Measurements from ENCODE around the gene RPS4Y1. TPM values are rescaled to one million over a fixed set of nuclear protein-coding genes. Genes with fewer than 3 reads are reported as not detected.

Gene RPS4Y1
- total RNA-seq, 1 donor: 0.18 TPM

- no peak for DNase-seq (ENCODE audit: low read depth)
- TF ChIP-seq, protein P1, sequence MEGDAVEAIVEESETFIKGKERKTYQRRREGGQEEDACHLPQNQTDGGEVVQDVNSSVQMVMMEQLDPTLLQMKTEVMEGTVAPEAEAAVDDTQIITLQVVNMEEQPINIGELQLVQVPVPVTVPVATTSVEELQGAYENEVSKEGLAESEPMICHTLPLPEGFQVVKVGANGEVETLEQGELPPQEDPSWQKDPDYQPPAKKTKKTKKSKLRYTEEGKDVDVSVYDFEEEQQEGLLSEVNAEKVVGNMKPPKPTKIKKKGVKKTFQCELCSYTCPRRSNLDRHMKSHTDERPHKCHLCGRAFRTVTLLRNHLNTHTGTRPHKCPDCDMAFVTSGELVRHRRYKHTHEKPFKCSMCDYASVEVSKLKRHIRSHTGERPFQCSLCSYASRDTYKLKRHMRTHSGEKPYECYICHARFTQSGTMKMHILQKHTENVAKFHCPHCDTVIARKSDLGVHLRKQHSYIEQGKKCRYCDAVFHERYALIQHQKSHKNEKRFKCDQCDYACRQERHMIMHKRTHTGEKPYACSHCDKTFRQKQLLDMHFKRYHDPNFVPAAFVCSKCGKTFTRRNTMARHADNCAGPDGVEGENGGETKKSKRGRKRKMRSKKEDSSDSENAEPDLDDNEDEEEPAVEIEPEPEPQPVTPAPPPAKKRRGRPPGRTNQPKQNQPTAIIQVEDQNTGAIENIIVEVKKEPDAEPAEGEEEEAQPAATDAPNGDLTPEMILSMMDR (IDR thresholded peaks at IDR 0.05; ENCODE audit: insufficient read depth, low read length): no peak
- no peak overlapping the region for H3K4me3 ChIP-seq (ENCODE audit: low read depth, low read length)
Measured at GRCh38 chrY:2835230-2835629, 6.2 kb upstream of the RPS4Y1 start.

DNA sequence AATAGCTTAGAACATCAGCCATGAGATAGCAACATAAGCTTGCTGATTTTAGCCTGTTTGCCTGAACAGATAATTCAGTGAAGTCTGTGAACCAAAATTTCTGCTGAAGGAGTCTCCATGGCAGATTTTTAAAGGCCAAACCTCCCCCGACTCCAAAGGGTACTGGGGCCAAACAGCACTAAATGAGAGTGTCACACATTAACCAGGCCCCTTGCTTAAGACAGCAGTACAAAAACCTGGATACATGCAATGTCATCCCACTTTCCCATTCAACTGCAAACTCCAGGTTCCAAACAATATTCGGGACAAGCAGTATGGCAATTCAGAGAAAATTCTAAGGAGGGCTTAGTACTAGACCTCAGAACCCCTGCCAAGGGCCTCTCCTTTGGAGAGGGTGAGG is 4.3 kb upstream of the RPS4Y1 start:
- H3K4me3 ChIP-seq (ENCODE audit: low read depth, low read length): no peak overlapping the region
- TF ChIP-seq, protein P1 (IDR thresholded peaks at IDR 0.05; ENCODE audit: insufficient read depth, low read length): no peak
- DNase-seq (ENCODE audit: low read depth): no peak

DNA sequence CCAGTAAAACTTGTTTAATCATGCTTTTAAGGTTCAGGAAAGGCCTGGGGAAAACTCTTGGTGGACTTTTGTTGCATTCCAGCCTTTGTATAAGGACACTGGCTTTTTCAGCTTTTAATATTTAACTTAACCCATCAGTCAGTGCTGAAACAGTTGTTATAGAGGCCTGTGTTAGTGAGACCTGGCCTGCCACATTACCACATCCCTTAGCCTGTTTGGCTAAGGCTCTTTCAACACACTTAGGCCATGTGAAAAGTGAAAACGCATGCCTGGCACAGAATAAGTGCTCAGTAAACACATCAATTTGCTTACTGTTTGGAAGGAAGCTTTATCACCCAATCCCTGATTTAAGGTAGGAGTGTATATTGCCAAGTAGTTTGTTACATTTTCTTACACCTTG is 3.5 kb upstream of the RPS4Y1 start:
- TF ChIP-seq, protein P1 (IDR thresholded peaks at IDR 0.05; ENCODE audit: insufficient read depth, low read length): no peak
- H3K4me3 ChIP-seq (ENCODE audit: low read depth, low read length): no peak overlapping the region
- DNase-seq (ENCODE audit: low read depth): no peak

- TF ChIP-seq, protein P1 (IDR thresholded peaks at IDR 0.05; ENCODE audit: insufficient read depth, low read length): no peak
- no peak overlapping the region for H3K4me3 ChIP-seq (ENCODE audit: low read depth, low read length)
- no peak for DNase-seq (ENCODE audit: low read depth)
Measured at GRCh38 chrY:2846791-2847190, 5.4 kb downstream of the RPS4Y1 start.

GRCh38 chrY:2848384-2848783 is 7.0 kb downstream of the RPS4Y1 start:
- no peak overlapping the region for H3K4me3 ChIP-seq (ENCODE audit: low read depth, low read length)
- DNase-seq (ENCODE audit: low read depth): no peak
- TF ChIP-seq, protein P1 (IDR thresholded peaks at IDR 0.05; ENCODE audit: insufficient read depth, low read length): no peak

DNA sequence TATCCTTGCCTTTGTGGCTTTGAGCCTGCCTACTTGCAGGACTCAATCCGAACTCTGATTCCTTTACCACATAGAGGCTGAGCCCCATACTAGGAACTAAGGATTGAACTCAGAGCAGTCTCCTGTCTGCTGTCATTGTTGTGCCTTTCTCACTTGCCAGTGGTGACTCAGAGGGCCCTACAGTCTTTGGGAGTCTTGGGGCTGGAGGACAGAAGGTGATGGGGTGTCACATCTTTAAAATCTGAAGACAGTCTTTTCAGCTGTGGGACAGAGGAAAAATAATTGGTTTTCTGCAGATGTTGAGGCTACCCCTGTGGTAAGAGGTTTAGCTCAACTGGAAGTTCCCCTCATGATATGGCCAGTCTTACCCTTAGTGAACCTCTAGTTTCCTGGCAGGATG is 8.0 kb downstream of the RPS4Y1 start:
- TF ChIP-seq, protein P1 (IDR thresholded peaks at IDR 0.05; ENCODE audit: insufficient read depth, low read length): no peak
- H3K4me3 ChIP-seq (ENCODE audit: low read depth, low read length): no peak overlapping the region
- no peak for DNase-seq (ENCODE audit: low read depth)

DNA sequence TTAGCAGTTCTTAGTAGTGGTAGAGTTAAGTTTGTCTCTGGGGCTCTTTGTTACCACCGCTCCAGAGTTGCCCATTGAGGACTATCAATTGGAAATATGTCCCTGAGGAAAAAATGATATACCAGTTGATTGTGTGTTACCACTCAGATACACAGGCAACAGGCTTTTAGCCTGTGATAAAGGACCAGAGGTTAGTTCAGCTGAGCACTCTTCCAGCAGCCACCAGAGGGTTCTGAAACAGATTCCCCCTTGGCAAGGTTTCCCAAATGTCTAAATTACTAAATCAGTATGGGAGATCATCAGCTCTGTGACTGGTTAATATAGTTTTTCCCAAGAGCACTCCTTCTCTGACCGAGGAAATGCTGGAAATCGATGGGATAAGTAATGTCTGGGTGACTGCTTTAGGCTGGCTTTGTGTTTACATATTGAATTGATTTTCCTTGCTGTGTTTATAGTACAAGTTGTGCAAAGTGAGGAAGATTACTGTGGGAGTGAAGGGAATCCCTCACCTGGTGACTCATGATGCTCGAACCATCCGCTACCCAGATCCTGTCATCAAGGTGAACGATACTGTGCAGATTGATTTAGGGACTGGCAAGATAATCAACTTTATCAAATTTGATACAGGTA is 12.9 kb downstream of the RPS4Y1 start:
- no peak overlapping the region for H3K4me3 ChIP-seq (ENCODE audit: low read depth, low read length)
- TF ChIP-seq, protein P1 (IDR thresholded peaks at IDR 0.05; ENCODE audit: insufficient read depth, low read length): no peak
- DNase-seq (ENCODE audit: low read depth): no peak
